ENCODE data around the gene GAST. TPM values are rescaled to one million over a fixed set of nuclear protein-coding genes. Genes with fewer than 3 reads are reported as not detected.
A peak's percentile ranks its signal among the peaks of the same experiment; 100 is the strongest.

Gene GAST
- total and polyA plus RNA-seq, 2 of the 13 experiments (the other 11 are each of a cell fraction or from before 2014, with no cell fraction given), result 0.32 to 0.42 TPM

DNA sequence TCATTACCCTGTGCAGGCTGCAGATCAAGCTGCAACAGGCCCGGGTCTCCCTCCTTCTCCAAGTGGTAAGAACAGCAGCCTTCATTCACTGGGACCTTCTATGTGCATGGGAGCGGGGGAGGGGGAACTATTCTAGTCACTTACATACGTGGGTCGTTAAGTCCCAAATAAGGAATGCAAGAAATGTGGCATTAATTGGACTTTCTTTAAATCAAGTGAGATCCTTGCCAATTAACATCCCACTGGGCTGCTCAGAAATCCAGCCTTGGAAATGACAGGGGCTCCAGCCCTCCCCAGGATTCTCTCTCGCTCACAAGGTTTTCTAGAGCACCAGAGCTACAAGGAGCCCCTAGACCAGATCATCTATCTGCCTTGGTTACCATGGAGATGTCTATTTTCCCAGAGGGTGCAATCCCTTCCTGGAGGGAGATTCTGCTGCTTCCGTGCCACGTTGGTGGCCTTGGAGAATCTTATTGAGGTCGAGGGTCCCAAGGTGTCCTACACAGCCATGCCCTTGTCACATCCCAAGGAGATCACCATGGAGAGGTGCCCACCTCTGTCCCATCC, 28.6 kb upstream of the GAST start:
- H3K9me3 ChIP-seq (ENCODE audit: low read length), result no peaks in the 10 kb centered on the region
- FAIRE-seq, result no peak
- H3K9ac ChIP-seq (ENCODE audit: insufficient read depth, low read depth, low read length), result no peak overlapping the region
- ATAC-seq, result no peak
- DNase-seq (ENCODE audit: low spot score), result no peak
- WGBS (ENCODE audit: low lambda C conversion rate), result 25% methylated on average over 8 of the region's 8 CpGs
- no peak for TF ChIP-seq TRIM24 (CRISPR knock-in tag; IDR thresholded peaks at IDR 0.05)
- TF ChIP-seq, protein P1, sequence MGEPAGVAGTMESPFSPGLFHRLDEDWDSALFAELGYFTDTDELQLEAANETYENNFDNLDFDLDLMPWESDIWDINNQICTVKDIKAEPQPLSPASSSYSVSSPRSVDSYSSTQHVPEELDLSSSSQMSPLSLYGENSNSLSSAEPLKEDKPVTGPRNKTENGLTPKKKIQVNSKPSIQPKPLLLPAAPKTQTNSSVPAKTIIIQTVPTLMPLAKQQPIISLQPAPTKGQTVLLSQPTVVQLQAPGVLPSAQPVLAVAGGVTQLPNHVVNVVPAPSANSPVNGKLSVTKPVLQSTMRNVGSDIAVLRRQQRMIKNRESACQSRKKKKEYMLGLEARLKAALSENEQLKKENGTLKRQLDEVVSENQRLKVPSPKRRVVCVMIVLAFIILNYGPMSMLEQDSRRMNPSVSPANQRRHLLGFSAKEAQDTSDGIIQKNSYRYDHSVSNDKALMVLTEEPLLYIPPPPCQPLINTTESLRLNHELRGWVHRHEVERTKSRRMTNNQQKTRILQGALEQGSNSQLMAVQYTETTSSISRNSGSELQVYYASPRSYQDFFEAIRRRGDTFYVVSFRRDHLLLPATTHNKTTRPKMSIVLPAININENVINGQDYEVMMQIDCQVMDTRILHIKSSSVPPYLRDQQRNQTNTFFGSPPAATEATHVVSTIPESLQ (CRISPR knock-in tag; conservative IDR thresholded peaks at IDR 0.05), result no peak
- no peaks in the 10 kb centered on the region for H3K36me3 ChIP-seq (replicated peaks in 1 of 2; ENCODE audit: control insufficient read depth in 1 of 2, insufficient read depth in 2 of 2, low read length in 2 of 2)
- in situ Hi-C loops (cut with HindIII; ENCODE audit: extremely low pct_ligation_motif_present, low pct_unique_long_range_greater_than_20kb) (no loop called here), intact Hi-C loops (cut with micrococcal nuclease; ENCODE audit: unreplicated experiment) (no loop called here)
- no peaks in the 10 kb centered on the region for H4K20me1 ChIP-seq (ENCODE audit: insufficient read depth, low read length)
- H2AFZ ChIP-seq (ENCODE audit: low read length), result no peak overlapping the region
- H3K27me3 ChIP-seq (ENCODE audit: control insufficient read depth in 1 of 2, insufficient read depth in 2 of 2, low read length in 2 of 2), result peaks cover 2 to 8% of the 10 kb centered on the region in 2 experiments; a peak in 4 of 5 replicates
- H3K79me2 ChIP-seq (ENCODE audit: insufficient read depth, low read length), result no peaks in the 10 kb centered on the region
- peaks cover 23% of the 10 kb centered on the region for H3K4me1 ChIP-seq (ENCODE audit: insufficient read depth, low read length)
- H3K4me2 ChIP-seq (ENCODE audit: low read depth, low read length), result no peak overlapping the region
- no TSS peak for BruUV-seq (replicated peaks)
- no peak overlapping the region for H3K4me3 ChIP-seq (replicated peaks in 1 of 3; ENCODE audit: insufficient read depth in 1 of 3, low read depth in 2 of 3, low read length in 3 of 3)
- no peak overlapping the region for H3K27ac ChIP-seq (ENCODE audit: extremely low read length, insufficient read depth, low read length)
- ChIA-PET CTCF (ENCODE audit: low intra/inter-chr PET ratio, low total read pairs) (no interaction called here), POLR2A (no interaction called here)

DNA sequence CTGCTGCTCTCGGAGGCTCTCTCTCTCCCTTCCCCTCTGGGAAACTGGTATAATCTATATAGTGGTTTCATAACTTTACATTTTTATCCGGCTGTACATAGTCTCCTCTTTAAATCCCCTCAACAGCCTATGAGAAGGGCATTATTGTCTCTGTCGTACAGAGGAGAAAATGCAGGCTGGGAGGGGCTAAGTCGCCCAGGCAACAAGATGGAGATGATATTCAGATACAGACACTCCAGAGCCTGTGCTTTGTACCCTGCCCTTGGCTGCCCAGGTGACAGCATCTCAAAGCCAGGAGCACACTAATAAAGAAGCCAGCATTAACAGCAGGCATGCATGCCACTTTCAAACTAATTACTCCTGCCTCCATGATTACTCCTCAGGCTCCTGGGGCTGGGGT, 28.1 kb upstream of the GAST start:
- intact Hi-C loops (cut with micrococcal nuclease; ENCODE audit: unreplicated experiment) (no loop called here), in situ Hi-C loops (cut with HindIII; ENCODE audit: extremely low pct_ligation_motif_present, low pct_unique_long_range_greater_than_20kb) (no loop called here)
- FAIRE-seq (no peak), DNase-seq (ENCODE audit: low spot score) (no peak), ATAC-seq (no peak)
- no peak overlapping the region for H3K27ac ChIP-seq (ENCODE audit: extremely low read length, insufficient read depth, low read length)
- CTCF ChIA-PET (ENCODE audit: low intra/inter-chr PET ratio, low total read pairs), result no interaction called here
- H3K79me2 ChIP-seq (ENCODE audit: insufficient read depth, low read length), result no peaks in the 10 kb centered on the region
- no TSS peak for BruUV-seq (replicated peaks)
- WGBS (ENCODE audit: low lambda C conversion rate), result 15% methylated on average over 4 of the region's 4 CpGs
- peaks cover 18% of the 10 kb centered on the region for H3K4me1 ChIP-seq (ENCODE audit: insufficient read depth, low read length)
- H3K27me3 ChIP-seq (ENCODE audit: control insufficient read depth in 1 of 2, insufficient read depth in 2 of 2, low read length in 2 of 2), result peaks cover 2 to 8% of the 10 kb centered on the region in 2 experiments; a peak in 4 of 5 replicates
- H3K9ac ChIP-seq (ENCODE audit: insufficient read depth, low read depth, low read length), result no peak overlapping the region
- H3K9me3 ChIP-seq (ENCODE audit: low read length), result no peaks in the 10 kb centered on the region
- no peaks in the 10 kb centered on the region for H4K20me1 ChIP-seq (ENCODE audit: insufficient read depth, low read length)
- no peak overlapping the region for H2AFZ ChIP-seq (ENCODE audit: low read length)
- POLR2A ChIA-PET, result no interaction called here
- no peaks in the 10 kb centered on the region for H3K36me3 ChIP-seq (replicated peaks in 1 of 2; ENCODE audit: control insufficient read depth in 1 of 2, insufficient read depth in 2 of 2, low read length in 2 of 2)
- no peak overlapping the region for H3K4me2 ChIP-seq (ENCODE audit: low read depth, low read length)
- no peak overlapping the region for H3K4me3 ChIP-seq (replicated peaks in 1 of 3; ENCODE audit: insufficient read depth in 1 of 3, low read depth in 2 of 3, low read length in 3 of 3)
- no peak for TF ChIP-seq DMAP1 (CRISPR knock-in tag; IDR thresholded peaks at IDR 0.05)
- TF ChIP-seq GATAD2A (CRISPR knock-in tag; IDR thresholded peaks at IDR 0.05), result no peak
- TF ChIP-seq, protein P2, sequence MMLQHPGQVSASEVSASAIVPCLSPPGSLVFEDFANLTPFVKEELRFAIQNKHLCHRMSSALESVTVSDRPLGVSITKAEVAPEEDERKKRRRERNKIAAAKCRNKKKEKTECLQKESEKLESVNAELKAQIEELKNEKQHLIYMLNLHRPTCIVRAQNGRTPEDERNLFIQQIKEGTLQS (CRISPR knock-in tag; IDR thresholded peaks at IDR 0.05), result no peak
- TF ChIP-seq SP5 (CRISPR knock-in tag; IDR thresholded peaks at IDR 0.05; ENCODE audit: borderline replicate concordance, low read depth), result no peak
- no peak for TF ChIP-seq CEBPB (IDR thresholded peaks at IDR 0.05; ENCODE audit: borderline replicate concordance, low read depth, low read length)
- TF ChIP-seq, protein P3, sequence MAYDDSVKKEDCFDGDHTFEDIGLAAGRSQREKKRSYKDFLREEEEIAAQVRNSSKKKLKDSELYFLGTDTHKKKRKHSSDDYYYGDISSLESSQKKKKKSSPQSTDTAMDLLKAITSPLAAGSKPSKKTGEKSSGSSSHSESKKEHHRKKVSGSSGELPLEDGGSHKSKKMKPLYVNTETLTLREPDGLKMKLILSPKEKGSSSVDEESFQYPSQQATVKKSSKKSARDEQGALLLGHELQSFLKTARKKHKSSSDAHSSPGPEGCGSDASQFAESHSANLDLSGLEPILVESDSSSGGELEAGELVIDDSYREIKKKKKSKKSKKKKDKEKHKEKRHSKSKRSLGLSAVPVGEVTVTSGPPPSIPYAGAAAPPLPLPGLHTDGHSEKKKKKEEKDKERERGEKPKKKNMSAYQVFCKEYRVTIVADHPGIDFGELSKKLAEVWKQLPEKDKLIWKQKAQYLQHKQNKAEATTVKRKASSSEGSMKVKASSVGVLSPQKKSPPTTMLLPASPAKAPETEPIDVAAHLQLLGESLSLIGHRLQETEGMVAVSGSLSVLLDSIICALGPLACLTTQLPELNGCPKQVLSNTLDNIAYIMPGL (CRISPR knock-in tag; IDR thresholded peaks at IDR 0.05; ENCODE audit: borderline replicate concordance in 1 of 2, low read depth in 1 of 2), result no peak
- no peak for TF ChIP-seq PLRG1 (conservative IDR thresholded peaks at IDR 0.05)
- 0 out of 2 replicates have a peak, but pooled peaks have one; percentile 5 for TF ChIP-seq RFX1 (IDR thresholded peaks at IDR 0.05)
- no peak for TF ChIP-seq GFI1 (CRISPR knock-in tag; IDR thresholded peaks at IDR 0.05; ENCODE audit: borderline replicate concordance)
- no peak for TF ChIP-seq GLI4 (CRISPR knock-in tag; IDR thresholded peaks at IDR 0.05; ENCODE audit: borderline replicate concordance)
- TF ChIP-seq, protein P4, sequence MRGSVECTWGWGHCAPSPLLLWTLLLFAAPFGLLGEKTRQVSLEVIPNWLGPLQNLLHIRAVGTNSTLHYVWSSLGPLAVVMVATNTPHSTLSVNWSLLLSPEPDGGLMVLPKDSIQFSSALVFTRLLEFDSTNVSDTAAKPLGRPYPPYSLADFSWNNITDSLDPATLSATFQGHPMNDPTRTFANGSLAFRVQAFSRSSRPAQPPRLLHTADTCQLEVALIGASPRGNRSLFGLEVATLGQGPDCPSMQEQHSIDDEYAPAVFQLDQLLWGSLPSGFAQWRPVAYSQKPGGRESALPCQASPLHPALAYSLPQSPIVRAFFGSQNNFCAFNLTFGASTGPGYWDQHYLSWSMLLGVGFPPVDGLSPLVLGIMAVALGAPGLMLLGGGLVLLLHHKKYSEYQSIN (CRISPR knock-in tag; IDR thresholded peaks at IDR 0.05; ENCODE audit: borderline replicate concordance), result no peak
- no peak for TF ChIP-seq ZNF891 (CRISPR knock-in tag; IDR thresholded peaks at IDR 0.05)

Measured in HepG2 (cell line).